ENCODE data around the gene RUNX2. TPM values are rescaled to one million over a fixed set of nuclear protein-coding genes. Genes with fewer than 3 reads are reported as not detected.
A peak's percentile ranks its signal among the peaks of the same experiment; 100 is the strongest.

RUNX2 gene
- total and polyA plus RNA-seq, 8 donors, result 2.5 to 5.9 (median 3.0) TPM

- DNase-seq (peak in 1 of 4 donors; percentile 64), ATAC-seq (peak; percentile 48)
- no peaks in the 10 kb centered on the region for H3K36me3 ChIP-seq
- no peak for TF ChIP-seq CTCF (IDR thresholded peaks at IDR 0.05)
- H3K27ac ChIP-seq, result peak overlapping the region in 1 of 2 donors; percentile 29
- H3K27me3 ChIP-seq, result no peaks in the 10 kb centered on the region
- H3K4me3 ChIP-seq, result no peak overlapping the region
- intact Hi-C loops (cut with DNase I), result no loop called here
- no peaks in the 10 kb centered on the region for H3K9me3 ChIP-seq
- H3K4me1 ChIP-seq, result peaks cover 0 to 9% of the 10 kb centered on the region in 2 donors
These were observed 144.3 kb downstream of the RUNX2 start for GRCh38 chr6:45472382-45472781.

- intact Hi-C loops (cut with DNase I), result no loop called here
- Histone ChIP-seq H3K4me3 (no peak overlapping the region), H3K27me3 (no peaks in the 10 kb centered on the region), H3K9me3 (no peaks in the 10 kb centered on the region), H3K36me3 (no peaks in the 10 kb centered on the region), H3K27ac (peak overlapping the region in 1 of 2 donors; percentile 29), H3K4me1 (peaks cover 4 to 18% of the 10 kb centered on the region in 2 donors)
- ATAC-seq (peak; percentile 83), DNase-seq (peak in 2 of 4 donors; percentile 34 to 55)
- TF ChIP-seq CTCF (IDR thresholded peaks at IDR 0.05), result no peak
These were observed 145.2 kb downstream of the RUNX2 start for GRCh38 chr6:45473121-45473993.

- H3K27me3 ChIP-seq, result no peaks in the 10 kb centered on the region
- ATAC-seq, result no peak
- H3K4me3 ChIP-seq, result no peak overlapping the region
- TF ChIP-seq CTCF (IDR thresholded peaks at IDR 0.05), result no peak
- intact Hi-C loops (cut with DNase I), result no loop called here
- DNase-seq, result no peak
- H3K27ac ChIP-seq, result no peak overlapping the region
- peaks cover 4 to 28% of the 10 kb centered on the region in 2 donors for H3K4me1 ChIP-seq
- H3K36me3 ChIP-seq, result no peaks in the 10 kb centered on the region
- no peaks in the 10 kb centered on the region for H3K9me3 ChIP-seq
These were observed 146.2 kb downstream of the RUNX2 start for GRCh38 chr6:45474376-45474775.

- H3K27ac ChIP-seq, result no peak overlapping the region
- TF ChIP-seq CTCF (IDR thresholded peaks at IDR 0.05), result no peak
- peaks cover 11 to 46% of the 10 kb centered on the region in 2 donors for H3K4me1 ChIP-seq
- DNase-seq (no peak), ATAC-seq (no peak)
- no peaks in the 10 kb centered on the region for H3K9me3 ChIP-seq
- no peaks in the 10 kb centered on the region for H3K36me3 ChIP-seq
- intact Hi-C loops (cut with DNase I), result no loop called here
- H3K4me3 ChIP-seq, result no peak overlapping the region
- no peaks in the 10 kb centered on the region for H3K27me3 ChIP-seq
These were observed 148.2 kb downstream of the RUNX2 start for GRCh38 chr6:45476341-45476740.

- Histone ChIP-seq H3K36me3 (no peaks in the 10 kb centered on the region), H3K4me3 (no peak overlapping the region), H3K9me3 (no peaks in the 10 kb centered on the region), H3K27me3 (no peaks in the 10 kb centered on the region), H3K4me1 (peaks cover 11 to 50% of the 10 kb centered on the region in 2 donors), H3K27ac (peak overlapping the region in 1 of 2 donors; percentile 58)
- DNase-seq, result no peak
- intact Hi-C loops (cut with DNase I), result no loop called here
- no peak for TF ChIP-seq CTCF (IDR thresholded peaks at IDR 0.05)
- ATAC-seq, result peak; percentile 26
These were observed 149.1 kb downstream of the RUNX2 start for GRCh38 chr6:45477278-45477677.
